Spleen (tissue), 7 donors: ENCODE data around the gene OR52B2.

ENCODE experiments used
- CTCF ChIP-seq, 11 experiments: fragments of 200-600 bp in 7 of 11; fragments of 450-650 bp in 4 of 11; sonication (generic) in 4 of 11; IDR thresholded peaks in 8 of 11; conservative IDR thresholded peaks in 3 of 11; 1 replicate in 7 of 11; 2 replicates in 4 of 11; pipeline versions ENCODE4 v1.4.0 to v1.8.0; 2016 to 2021; ENCODE audit warnings: antibody characterized with exemption in 11 of 11, inconsistent platforms in 4 of 11, mild to moderate bottlenecking in 1 of 11
- POLR2A ChIP-seq, 3 donors: fragments of 450-650 bp; IDR thresholded peaks; one replicate each; pipeline ENCODE4 v1.5.1; 2017; ENCODE audit warnings: antibody characterized with exemption in 3 of 3, mild to moderate bottlenecking in 1 of 3
- POLR2AphosphoS5 ChIP-seq, 3 donors: sonication (generic); formaldehyde crosslinking; IDR thresholded peaks; one replicate each; pipeline ENCODE4 v1.5.1; 2017; ENCODE audit warnings: antibody characterized with exemption in 3 of 3
- donor health status: DM: no; HTN: no; CAD: no; lungs with moderate emphysema.
- donor health status: DM: no; HTN: no; CAD: no.
- donor health status: DM: no; HTN: no; CAD: no.

- TF ChIP-seq CTCF (IDR thresholded peaks at IDR 0.05 in 8 of 11, conservative IDR thresholded peaks at IDR 0.05 in 3 of 11) (no peak), POLR2A (IDR thresholded peaks at IDR 0.05) (no peak), POLR2AphosphoS5 (IDR thresholded peaks at IDR 0.05) (no peak)
Observed at GRCh38 chr11:6199174-6199810, 29.2 kb upstream of the OR52B2 start, which contains the start of gene OR52W1.
